K562 (cell line): ENCODE data around the gene FBXO46. TPM values are rescaled to one million over a fixed set of nuclear protein-coding genes. Genes with fewer than 3 reads are reported as not detected.

ENCODE experiments used
- CTBP1 ChIP-seq: fragments of 450-650 bp; IDR thresholded peaks from 2 replicates; pipeline ENCODE4 v1.6.1; 2016; ENCODE audit warnings: borderline replicate concordance
- E2F8 ChIP-seq: fragments of 450-650 bp; IDR thresholded peaks from 2 replicates; pipeline ENCODE4 v1.7.1; 2018; ENCODE audit warnings: mild to moderate bottlenecking, low read depth; ENCODE audit not compliant: partially characterized antibody
- EGR1 ChIP-seq: fragments of 450-650 bp; conservative IDR thresholded peaks from 2 replicates; pipeline ENCODE4 v1.6.1; 2017; ENCODE audit warnings: mild to moderate bottlenecking
- FOXJ3 ChIP-seq: sonication (generic); formaldehyde crosslinking; IDR thresholded peaks from 2 replicates; pipeline ENCODE4 v1.4.0; 2020; ENCODE audit warnings: mild to moderate bottlenecking, missing genetic modification reagents
- GATA2 ChIP-seq: sonication (generic); formaldehyde crosslinking; IDR thresholded peaks from 2 replicates; pipeline ENCODE4 v1.4.0; 2020; ENCODE audit warnings: mild to moderate bottlenecking, missing genetic modification reagents
- HES1 ChIP-seq: fragments of 450-650 bp; IDR thresholded peaks from 2 replicates; pipeline ENCODE4 v1.6.1; 2016; ENCODE audit warnings: low read depth, mild to moderate bottlenecking, moderate library complexity
- KLF13 ChIP-seq: fragments of 450-650 bp; IDR thresholded peaks from 2 replicates; pipeline ENCODE4 v1.6.1; 2016; ENCODE audit warnings: missing genetic modification characterization, low read depth, mild to moderate bottlenecking, missing compliant biosample characterization, moderate library complexity, borderline replicate concordance
- KLF16 ChIP-seq: IDR thresholded peaks from 2 replicates; pipeline ENCODE4 v1.6.1; 2016; ENCODE audit warnings: antibody characterized with exemption
- MCM7 ChIP-seq, 2 experiments: fragments of 450-650 bp; IDR thresholded peaks; 2 replicates each; pipeline ENCODE4 v1.6.1; 2016 to 2018
- MED1 ChIP-seq: sonication (generic); formaldehyde crosslinking; IDR thresholded peaks from 2 replicates; pipeline ENCODE4 v1.8.1; 2023; ENCODE audit warnings: missing genetic modification reagents, borderline replicate concordance
- MTA2 ChIP-seq: fragments of 450-650 bp; IDR thresholded peaks from 2 replicates; pipeline ENCODE4 v1.6.1; 2016; ENCODE audit warnings: low read depth
- NRF1 ChIP-seq, 2 experiments: fragments of 450-650 bp; IDR thresholded peaks in 1 of 2; conservative IDR thresholded peaks in 1 of 2; 2 replicates each; pipeline ENCODE4 v1.6.1; 2014; ENCODE audit warnings: mild to moderate bottlenecking in 2 of 2
- PURB ChIP-seq: sonication (generic); formaldehyde crosslinking; IDR thresholded peaks from 2 replicates; pipeline ENCODE4 v1.9.0; 2021; ENCODE audit warnings: low read depth, mild to moderate bottlenecking, missing genetic modification reagents
- PYGO2 ChIP-seq: fragments of 450-650 bp; IDR thresholded peaks from 2 replicates; pipeline ENCODE4 v1.6.1; 2016; ENCODE audit warnings: mild to moderate bottlenecking, missing genetic modification characterization, moderate library complexity, missing compliant biosample characterization
- RFX7 ChIP-seq: fragments of 250-450 bp; sonication (Bioruptor Pico); IDR thresholded peaks from 2 replicates; pipeline ENCODE4 v1.5.1; 2021; ENCODE audit warnings: mild to moderate bottlenecking
- SMAD2 ChIP-seq: fragments of 150-350 bp; IDR thresholded peaks from 2 replicates; pipeline ENCODE4 v1.6.1; 2014; ENCODE audit warnings: low read depth, mild to moderate bottlenecking, low read length
- SNRNP70 ChIP-seq: fragments of 200-400 bp; formaldehyde crosslinking; optimal IDR thresholded peaks from 2 replicates; pipeline ENCODE3; 2017; ENCODE audit warnings: low read depth, low read length
- TEAD4 ChIP-seq, 2 experiments: sonication (generic) in 1 of 2; formaldehyde crosslinking in 1 of 2; IDR thresholded peaks; 2 replicates each; pipeline versions ENCODE4 v1.6.1 to v1.8.0; 2012 to 2022; ENCODE audit warnings: borderline replicate concordance in 1 of 2, inconsistent platforms in 1 of 2, low read length in 1 of 2, mild to moderate bottlenecking in 1 of 2, missing genetic modification reagents in 1 of 2
- TFAP4 ChIP-seq: sonication (generic); formaldehyde crosslinking; IDR thresholded peaks from 2 replicates; pipeline ENCODE4 v1.8.0; 2022; ENCODE audit warnings: missing genetic modification reagents, mild to moderate bottlenecking, moderate library complexity, borderline replicate concordance
- THAP12 ChIP-seq: fragments of 250-450 bp; sonication (Bioruptor Pico); IDR thresholded peaks from 2 replicates; pipeline ENCODE4 v1.9.0; 2021; ENCODE audit warnings: mild to moderate bottlenecking, inconsistent platforms
- ZNF134 ChIP-seq: fragments of 250-450 bp; sonication (Bioruptor Pico); conservative IDR thresholded peaks from 2 replicates; pipeline ENCODE4 v1.4.0; 2020
- ZNF282 ChIP-seq: sonication (generic); formaldehyde crosslinking; IDR thresholded peaks from 2 replicates; pipeline ENCODE4 v1.8.1; 2023; ENCODE audit warnings: missing genetic modification reagents
- ZSCAN32 ChIP-seq: fragments of 450-650 bp; formaldehyde crosslinking; IDR thresholded peaks from 2 replicates; pipeline ENCODE4 v1.4.0; 2020; ENCODE audit warnings: mild to moderate bottlenecking, moderate library complexity
- polyA plus RNA-seq, 8 experiments: library from polyadenylated mRNA; depleted of rRNA in 4 of 8; stranded (reverse) in 5 of 8; unstranded in 3 of 8; fragments of >200 nt; fragmentation: Nextera tagmentation in 2 of 8; fragmentation: Illumina TruSeq in 1 of 8; extraction: Ambion mirVana in 2 of 8; extraction: Trizol in 1 of 8; gene quantifications; 2 replicates each; pipeline versions ENCODE4 v1.2.1 to v1.2.3, GENCODE V29; 2011 to 2014; ENCODE audit warnings: inconsistent platforms in 1 of 8, missing spikeins in 1 of 8
- total RNA-seq, 7 experiments: library from RNA; depleted of rRNA in 6 of 7; stranded (reverse); fragments of >200 nt in 6 of 7; fragmentation: Illumina TruSeq in 2 of 7; extraction: Trizol in 2 of 7; gene quantifications; 2 replicates each; pipeline versions ENCODE4 v1.2.1 to v1.2.3, GENCODE V29; 2011 to 2021; ENCODE audit warnings: low replicate concordance in 1 of 7

Gene FBXO46
- total and polyA plus RNA-seq, 9 of the 15 experiments (the other 6 are each of a cell fraction or from before 2014, with no cell fraction given), result 1.5 to 36.1 (median 7.3) TPM

GRCh38 chr19:45670670-45671453, 59.8 kb downstream of the FBXO46 start (continued):
- TF ChIP-seq TFAP4 (CRISPR knock-in tag), result peak; percentile 27; the same call in 1 of the 2 replicates
- TF ChIP-seq HES1, result no peak
- TF ChIP-seq KLF13 (tag), result no peak
- 0 out of 2 replicates have a peak, but pooled peaks have one; percentile 26 for TF ChIP-seq THAP12 (CRISPR knock-in tag)
- TF ChIP-seq PURB, result no peak
- TF ChIP-seq KLF16, result no peak
- no peak for TF ChIP-seq FOXJ3 (CRISPR knock-in tag)
- no peak for TF ChIP-seq ZNF134 (CRISPR knock-in tag)
- 0 out of 2 replicates have a peak, but pooled peaks have one; percentile 56 for TF ChIP-seq MED1 (CRISPR knock-in tag)
- no peak for TF ChIP-seq SNRNP70
- no peak for TF ChIP-seq MCM7 (IDR thresholded peaks at IDR 0.05)
- TF ChIP-seq ZSCAN32 (CRISPR knock-in tag), result no peak
- TF ChIP-seq SMAD2, result no peak
- no peak for TF ChIP-seq TEAD4 (IDR thresholded peaks at IDR 0.05; ENCODE audit: low read length)
- no peak for TF ChIP-seq TEAD4 (CRISPR knock-in tag; IDR thresholded peaks at IDR 0.05; ENCODE audit: borderline replicate concordance)
- peak; percentile 15; the same call in 1 of the 2 replicates for TF ChIP-seq EGR1
- no peak for TF ChIP-seq ZNF282 (CRISPR knock-in tag)
- no peak for TF ChIP-seq E2F8
- peak; percentile 65 to 74 for TF ChIP-seq NRF1 (conservative IDR thresholded peaks at IDR 0.05 in 1 of 2, IDR thresholded peaks at IDR 0.05 in 1 of 2)
- no peak for TF ChIP-seq RFX7 (CRISPR knock-in tag)
- TF ChIP-seq PYGO2 (tag), result no peak
- no peak for TF ChIP-seq GATA2 (CRISPR knock-in tag)
- no peak for TF ChIP-seq MTA2
- no peak for TF ChIP-seq CTBP1
